Sigmoid colon (tissue), 7 donors: Measurements from ENCODE around the gene SERPINA12. TPM values are rescaled to one million over a fixed set of nuclear protein-coding genes. Genes with fewer than 3 reads are reported as not detected.

Experiments
- DNase-seq: peaks from one replicate; pipeline ENCODE4 v3.0.0-alpha.2; 2019
- H3K27ac ChIP-seq, 4 donors: fragments of 200-600 bp; sonication (generic); one replicate each; pipeline ENCODE4 v1.5.1; 2016 to 2019; ENCODE audit warnings: mild to moderate bottlenecking in 1 of 4
- H3K27me3 ChIP-seq, 3 donors: fragments of 200-600 bp; sonication (generic); one replicate each; pipeline ENCODE4 v1.5.1; 2019; ENCODE audit warnings: mild to moderate bottlenecking in 1 of 3
- H3K36me3 ChIP-seq, 4 donors: fragments of 200-600 bp; sonication (generic); one replicate each; pipeline ENCODE4 v1.5.1; 2016 to 2019
- H3K4me1 ChIP-seq, 4 donors: fragments of 200-600 bp; sonication (generic); one replicate each; pipeline ENCODE4 v1.5.1; 2017 to 2019
- H3K4me3 ChIP-seq, 4 donors: fragments of 200-600 bp; sonication (generic); one replicate each; pipeline ENCODE4 v1.5.1; 2017 to 2019; ENCODE audit warnings: mild to moderate bottlenecking in 2 of 4, moderate library complexity in 1 of 4
- H3K9me3 ChIP-seq, 4 donors: fragments of 200-600 bp in 3 of 4; sonication (generic) in 3 of 4; one replicate each; pipeline versions ENCODE4 v1.5.1 to v1.6.1; 2013 to 2019
- EP300 ChIP-seq, 4 donors: sonication (generic); formaldehyde crosslinking; IDR thresholded peaks; one replicate each; pipeline ENCODE4 v1.6.1; 2017; ENCODE audit warnings: antibody characterized with exemption in 4 of 4
- POLR2A ChIP-seq, 2 donors: fragments of 450-650 bp; IDR thresholded peaks; one replicate each; pipeline ENCODE4 v1.6.1; 2016; ENCODE audit warnings: antibody characterized with exemption in 2 of 2, mild to moderate bottlenecking in 2 of 2, moderate library complexity in 2 of 2
- POLR2AphosphoS5 ChIP-seq, 4 donors: sonication (generic); formaldehyde crosslinking; IDR thresholded peaks; one replicate each; pipeline ENCODE4 v1.6.1; 2017; ENCODE audit warnings: antibody characterized with exemption in 4 of 4
- WGBS, 2 donors: extraction: QIAGEN DNeasy Blood & Tissue Kit; methylation state at CpG; one replicate each; pipeline ENCODE4 v1.1.7; 2013; 5-methylcytosine and 5-hydroxymethylcytosine counted together
- intact Hi-C: fragments of 100-400 bp; cut with DNase I; formaldehyde crosslinking; loops from one replicate; pipeline ENCODE4 v1.15.1; 2023
- polyA plus RNA-seq, 3 donors: library from polyadenylated mRNA; stranded (reverse); fragments of 200-250 nt; gene quantifications; one replicate each; pipeline ENCODE4 v1.2.3, GENCODE V29; 2013
- total RNA-seq, 4 donors: library from RNA; depleted of rRNA; stranded (reverse); fragments of >200 nt; gene quantifications; one replicate each; pipeline ENCODE4 v1.1.0, GENCODE V29; 2016
- TF ChIP-seq, protein P1 (sequence below), 4 experiments: fragments of 450-650 bp in 3 of 4; fragments of 200-600 bp in 1 of 4; IDR thresholded peaks; one replicate each; pipeline ENCODE4 v1.5.1; 2016 to 2019; ENCODE audit warnings: antibody characterized with exemption in 4 of 4, mild to moderate bottlenecking in 3 of 4, moderate library complexity in 2 of 4
- donor health status: healthy with polysubstance abuse.
- donor health status: Bipolar disorder and iron deficiency.
- donor health status: healthy.

SERPINA12 gene
- total and polyA plus RNA-seq, 7 donors, result not detected

GRCh38 chr14:94542111-94542810 is 33.0 kb upstream of the SERPINA12 start:
- no peak for DNase-seq
- H3K9me3 ChIP-seq, result no peaks in the 10 kb centered on the region
- no peaks in the 10 kb centered on the region for H3K4me1 ChIP-seq
- H3K27me3 ChIP-seq, result peaks cover 0 to 15% (median 5%) of the 10 kb centered on the region in 3 donors
- TF ChIP-seq, protein P1, sequence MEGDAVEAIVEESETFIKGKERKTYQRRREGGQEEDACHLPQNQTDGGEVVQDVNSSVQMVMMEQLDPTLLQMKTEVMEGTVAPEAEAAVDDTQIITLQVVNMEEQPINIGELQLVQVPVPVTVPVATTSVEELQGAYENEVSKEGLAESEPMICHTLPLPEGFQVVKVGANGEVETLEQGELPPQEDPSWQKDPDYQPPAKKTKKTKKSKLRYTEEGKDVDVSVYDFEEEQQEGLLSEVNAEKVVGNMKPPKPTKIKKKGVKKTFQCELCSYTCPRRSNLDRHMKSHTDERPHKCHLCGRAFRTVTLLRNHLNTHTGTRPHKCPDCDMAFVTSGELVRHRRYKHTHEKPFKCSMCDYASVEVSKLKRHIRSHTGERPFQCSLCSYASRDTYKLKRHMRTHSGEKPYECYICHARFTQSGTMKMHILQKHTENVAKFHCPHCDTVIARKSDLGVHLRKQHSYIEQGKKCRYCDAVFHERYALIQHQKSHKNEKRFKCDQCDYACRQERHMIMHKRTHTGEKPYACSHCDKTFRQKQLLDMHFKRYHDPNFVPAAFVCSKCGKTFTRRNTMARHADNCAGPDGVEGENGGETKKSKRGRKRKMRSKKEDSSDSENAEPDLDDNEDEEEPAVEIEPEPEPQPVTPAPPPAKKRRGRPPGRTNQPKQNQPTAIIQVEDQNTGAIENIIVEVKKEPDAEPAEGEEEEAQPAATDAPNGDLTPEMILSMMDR (IDR thresholded peaks at IDR 0.05), result no peak
- TF ChIP-seq POLR2A (IDR thresholded peaks at IDR 0.05) (no peak), POLR2AphosphoS5 (IDR thresholded peaks at IDR 0.05) (no peak), EP300 (IDR thresholded peaks at IDR 0.05) (no peak)
- WGBS, 2 donors, result 82 to 83% methylated on average over 12 of the region's 12 CpGs
- H3K4me3 ChIP-seq, result no peak overlapping the region
- intact Hi-C loops, result no loop called here
- H3K27ac ChIP-seq, result no peak overlapping the region
- no peaks in the 10 kb centered on the region for H3K36me3 ChIP-seq

DNA sequence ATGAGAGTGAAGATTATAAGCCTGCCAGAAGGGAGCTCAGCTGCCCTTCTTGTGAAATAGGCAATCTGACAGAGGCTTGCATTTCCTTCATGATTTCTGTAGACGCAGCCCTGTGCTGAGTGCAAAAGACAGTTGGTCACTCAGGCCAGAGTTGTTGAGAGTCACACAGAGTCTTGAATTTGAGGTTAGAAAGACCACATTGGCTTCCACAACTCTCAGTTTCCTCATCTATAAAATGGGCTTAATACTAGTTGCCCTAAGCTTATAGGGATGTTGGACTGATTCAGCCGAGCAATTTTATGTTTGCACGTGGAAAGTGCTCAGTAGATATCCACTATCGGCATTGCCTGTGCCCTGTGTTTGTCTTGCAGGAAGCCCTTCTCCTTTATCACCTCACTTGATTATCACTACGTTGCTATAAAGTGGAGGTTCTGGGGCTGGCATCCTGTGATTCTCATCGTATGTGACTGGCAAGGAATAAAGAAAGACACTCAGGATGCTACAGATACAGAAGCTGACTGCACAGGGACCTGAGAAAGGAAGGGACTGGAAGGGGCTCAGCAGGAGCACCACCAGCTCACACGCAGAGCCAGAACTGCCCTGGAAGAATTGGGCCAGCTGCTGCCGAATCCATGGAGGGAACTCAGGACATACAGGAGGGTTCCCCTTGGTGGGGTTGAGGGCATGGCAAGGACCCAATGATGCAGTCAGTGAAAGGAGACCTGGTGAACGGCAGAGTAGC is 32.1 kb upstream of the SERPINA12 start:
- Histone ChIP-seq H3K4me1 (no peaks in the 10 kb centered on the region), H3K27me3 (peaks cover 0 to 15% (median 5%) of the 10 kb centered on the region in 3 donors), H3K4me3 (no peak overlapping the region), H3K36me3 (no peaks in the 10 kb centered on the region), H3K9me3 (no peaks in the 10 kb centered on the region), H3K27ac (no peak overlapping the region)
- TF ChIP-seq, protein P1 (IDR thresholded peaks at IDR 0.05), result no peak
- TF ChIP-seq EP300 (IDR thresholded peaks at IDR 0.05) (no peak), POLR2A (IDR thresholded peaks at IDR 0.05) (no peak), POLR2AphosphoS5 (IDR thresholded peaks at IDR 0.05) (no peak)
- 83 to 85% methylated on average over 9 of the region's 9 CpGs for WGBS, 2 donors
- intact Hi-C loops, result no loop called here
- no peak for DNase-seq

DNA sequence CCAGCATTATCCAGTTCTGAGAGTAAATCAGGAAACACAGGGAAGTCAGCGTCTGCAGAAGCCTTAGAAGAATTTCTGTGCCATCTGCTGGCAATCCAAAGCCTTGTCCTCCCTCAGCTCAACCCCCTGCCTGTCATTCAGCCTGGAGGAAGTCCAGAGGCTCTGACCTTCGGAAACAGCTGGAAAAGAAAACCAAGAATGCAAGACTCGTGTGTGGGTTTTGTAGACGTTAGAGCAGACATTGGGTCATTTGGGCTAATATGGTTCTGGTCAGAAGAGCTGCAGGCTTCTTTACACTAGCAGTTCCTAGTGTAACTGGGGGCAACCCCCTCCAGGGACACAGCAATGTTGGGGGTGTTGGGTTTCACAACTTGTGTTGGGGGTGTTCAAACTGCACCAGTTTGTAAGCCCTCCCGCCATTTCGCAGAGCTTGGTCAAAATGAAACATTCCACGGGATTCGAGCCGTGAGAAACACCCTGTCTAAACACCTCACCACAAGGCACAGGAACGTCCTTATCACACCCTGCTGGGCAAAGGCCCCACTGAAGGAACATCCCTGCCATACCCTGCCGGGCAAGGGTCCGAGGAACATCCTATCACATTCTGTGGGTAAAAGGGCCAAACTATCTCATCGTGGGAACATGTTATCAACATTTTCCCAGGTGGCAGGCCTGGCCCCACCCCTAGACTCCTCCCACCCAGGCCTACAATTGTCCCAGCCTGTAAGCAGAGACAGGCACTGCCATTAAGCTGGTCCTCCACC is 30.9 kb upstream of the SERPINA12 start:
- Histone ChIP-seq H3K27ac (no peak overlapping the region), H3K27me3 (peaks cover 0 to 7% (median 5%) of the 10 kb centered on the region in 3 donors), H3K9me3 (no peaks in the 10 kb centered on the region), H3K36me3 (no peaks in the 10 kb centered on the region), H3K4me3 (no peak overlapping the region), H3K4me1 (no peaks in the 10 kb centered on the region)
- TF ChIP-seq POLR2A (IDR thresholded peaks at IDR 0.05) (no peak), EP300 (IDR thresholded peaks at IDR 0.05) (no peak), POLR2AphosphoS5 (IDR thresholded peaks at IDR 0.05) (no peak)
- TF ChIP-seq, protein P1 (IDR thresholded peaks at IDR 0.05), result no peak
- 31 to 42% methylated on average over 13 of the region's 13 CpGs for WGBS, 2 donors
- intact Hi-C loops, result no loop called here
- DNase-seq, result no peak

DNA sequence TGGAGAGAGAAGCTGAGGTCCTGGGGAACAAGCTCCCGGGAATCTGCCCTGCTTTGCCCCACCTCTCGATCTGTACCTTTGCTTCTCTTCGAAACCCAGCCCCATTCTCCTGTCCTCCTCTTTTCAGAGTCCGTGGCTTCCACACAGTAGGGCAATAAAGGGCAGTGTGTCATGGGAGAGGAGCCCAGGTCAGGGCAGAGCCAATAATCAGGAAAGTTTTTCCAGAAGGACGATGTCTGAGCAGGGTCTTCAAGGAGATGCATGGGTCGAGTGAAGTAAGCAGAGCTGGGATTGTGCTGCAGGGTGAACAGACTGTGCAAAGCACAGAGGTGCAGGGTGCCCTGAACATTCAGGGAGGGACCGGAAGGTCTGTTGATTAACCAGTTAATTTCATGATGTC is 29.9 kb upstream of the SERPINA12 start:
- Histone ChIP-seq H3K27me3 (peaks cover 0 to 4% (median 0%) of the 10 kb centered on the region in 3 donors), H3K4me3 (no peak overlapping the region), H3K36me3 (no peaks in the 10 kb centered on the region), H3K4me1 (no peaks in the 10 kb centered on the region), H3K9me3 (no peaks in the 10 kb centered on the region), H3K27ac (no peak overlapping the region)
- 73 to 82% methylated on average over 7 of the region's 7 CpGs for WGBS, 2 donors
- TF ChIP-seq POLR2A (IDR thresholded peaks at IDR 0.05), result no peak
- TF ChIP-seq POLR2AphosphoS5 (IDR thresholded peaks at IDR 0.05), result no peak
- no peak for TF ChIP-seq EP300 (IDR thresholded peaks at IDR 0.05)
- TF ChIP-seq, protein P1 (IDR thresholded peaks at IDR 0.05), result no peak
- no peak for DNase-seq
- intact Hi-C loops, result no loop called here
